ENCODE data around the gene PREX1. TPM values are rescaled to one million over a fixed set of nuclear protein-coding genes. Genes with fewer than 3 reads are reported as not detected.

PREX1 gene
- total RNA-seq, 2 donors from 2014 or later, result 7.4 to 37.9 TPM

GRCh38 chr20:48822879-48823385, 4.9 kb downstream of the PREX1 start:
- no peak for TF ChIP-seq POLR2AphosphoS5 (IDR thresholded peaks at IDR 0.05)
- TF ChIP-seq POLR2A (IDR thresholded peaks at IDR 0.05), result no peak
- no peak for TF ChIP-seq CTCF (IDR thresholded peaks at IDR 0.05)
- intact Hi-C loops (cut with DNase I), result no loop called here
- 37% methylated on average over 8 of the region's 8 CpGs for WGBS
- Histone ChIP-seq H3K27me3 (replicated peaks; ENCODE audit: insufficient read depth) (no peaks in the 10 kb centered on the region), H3K4me3 (no peak overlapping the region), H3K9me3 (no peaks in the 10 kb centered on the region), H3K4me1 (replicated peaks) (no peaks in the 10 kb centered on the region), H3K36me3 (no peaks in the 10 kb centered on the region), H3K27ac (no peak overlapping the region)
- DNase-seq (ENCODE audit: low spot score), result no peak

DNA sequence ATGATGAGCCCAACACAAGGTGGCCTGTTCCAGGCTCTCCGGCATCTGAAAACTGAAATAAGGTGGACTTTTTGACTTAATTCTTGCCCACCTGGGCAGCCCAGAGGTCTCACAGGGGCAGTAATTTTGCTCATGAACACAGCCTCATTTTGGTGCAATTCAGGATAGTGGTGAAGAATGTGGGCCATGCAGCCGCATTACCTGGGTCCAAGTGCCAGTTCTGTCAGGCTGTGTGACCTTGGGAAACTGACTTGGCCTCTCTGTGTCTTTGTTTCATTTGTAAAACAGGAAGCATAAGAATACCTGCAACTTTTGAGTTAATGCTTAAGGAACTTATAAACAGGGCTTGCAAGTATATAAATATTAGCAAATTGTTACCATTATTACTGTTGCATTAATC, 5.6 kb downstream of the PREX1 start:
- Histone ChIP-seq H3K27me3 (replicated peaks; ENCODE audit: insufficient read depth) (no peaks in the 10 kb centered on the region), H3K4me1 (replicated peaks) (no peaks in the 10 kb centered on the region), H3K27ac (no peak overlapping the region), H3K9me3 (no peaks in the 10 kb centered on the region), H3K36me3 (no peaks in the 10 kb centered on the region), H3K4me3 (no peak overlapping the region)
- intact Hi-C loops (cut with DNase I), result no loop called here
- 91% methylated on average over 2 of the region's 2 CpGs for WGBS
- TF ChIP-seq CTCF (IDR thresholded peaks at IDR 0.05), result no peak
- TF ChIP-seq POLR2A (IDR thresholded peaks at IDR 0.05), result no peak
- TF ChIP-seq POLR2AphosphoS5 (IDR thresholded peaks at IDR 0.05), result no peak
- no peak for DNase-seq (ENCODE audit: low spot score)

DNA sequence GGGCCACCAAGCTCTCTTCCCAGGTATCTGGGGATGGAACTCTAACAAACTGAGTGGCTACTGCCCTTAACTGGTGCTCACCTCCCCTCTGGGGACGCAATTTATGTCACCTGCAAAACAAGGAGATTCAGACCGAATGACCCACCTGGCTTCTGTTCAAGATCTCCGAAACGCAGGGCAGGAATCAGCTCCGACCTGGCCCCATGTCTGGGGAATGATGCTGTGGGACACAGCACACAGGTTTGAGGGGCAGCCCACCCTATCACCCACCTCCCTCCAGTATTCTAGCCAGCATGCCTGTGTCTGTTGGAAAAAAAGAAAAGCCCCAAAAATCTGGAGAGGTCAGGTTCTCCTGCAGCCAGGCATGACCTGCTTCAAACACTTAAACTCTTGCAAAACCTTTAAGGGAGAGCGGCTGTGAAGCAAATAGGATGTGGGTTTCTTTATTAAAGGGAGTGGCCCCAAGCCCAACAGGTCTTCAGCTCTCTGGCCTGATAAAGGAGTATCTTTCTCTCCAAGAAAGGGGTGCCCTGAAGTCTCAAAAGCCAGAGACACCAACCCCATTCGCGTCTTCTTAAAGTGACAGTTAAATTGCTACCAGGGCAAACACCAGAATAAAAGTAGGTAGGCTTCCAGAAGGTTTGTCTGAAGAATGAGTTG, 6.4 kb downstream of the PREX1 start:
- Histone ChIP-seq H3K27me3 (replicated peaks; ENCODE audit: insufficient read depth) (no peaks in the 10 kb centered on the region), H3K4me1 (replicated peaks) (no peaks in the 10 kb centered on the region), H3K36me3 (no peaks in the 10 kb centered on the region), H3K27ac (no peak overlapping the region), H3K4me3 (no peak overlapping the region), H3K9me3 (no peaks in the 10 kb centered on the region)
- DNase-seq (ENCODE audit: low spot score), result no peak
- intact Hi-C loops (cut with DNase I), result no loop called here
- WGBS, result 74% methylated on average over 8 of the region's 8 CpGs
- TF ChIP-seq POLR2A (IDR thresholded peaks at IDR 0.05), result no peak
- TF ChIP-seq CTCF (IDR thresholded peaks at IDR 0.05), result no peak
- no peak for TF ChIP-seq POLR2AphosphoS5 (IDR thresholded peaks at IDR 0.05)

- no peaks in the 10 kb centered on the region for H3K36me3 ChIP-seq
- DNase-seq (ENCODE audit: low spot score), result no peak
- no peaks in the 10 kb centered on the region for H3K27me3 ChIP-seq (replicated peaks; ENCODE audit: insufficient read depth)
- H3K9me3 ChIP-seq, result no peaks in the 10 kb centered on the region
- no peak for TF ChIP-seq POLR2AphosphoS5 (IDR thresholded peaks at IDR 0.05)
- no peak for TF ChIP-seq CTCF (IDR thresholded peaks at IDR 0.05)
- TF ChIP-seq POLR2A (IDR thresholded peaks at IDR 0.05), result no peak
- intact Hi-C loops (cut with DNase I), result no loop called here
- no peak overlapping the region for H3K27ac ChIP-seq
- H3K4me1 ChIP-seq (replicated peaks), result no peaks in the 10 kb centered on the region
- H3K4me3 ChIP-seq, result no peak overlapping the region
- 83% methylated on average over 8 of the region's 8 CpGs for WGBS
Measured at GRCh38 chr20:48820649-48820973, 7.2 kb downstream of the PREX1 start.

All from prostate gland (tissue), 2 donors.